Upper lobe of left lung (tissue), 6 donors: ENCODE data around the gene PANX1. TPM values are rescaled to one million over a fixed set of nuclear protein-coding genes. Genes with fewer than 3 reads are reported as not detected.
A peak's percentile ranks its signal among the peaks of the same experiment; 100 is the strongest.

Source experiments
- ATAC-seq, 2 donors: fragments of 200-7000 bp; cut with Tn5 transposase; one replicate each; pipeline ENCODE4 v1.9.1; 2022; ENCODE audit warnings: mild to moderate bottlenecking in 2 of 2, moderate library complexity in 2 of 2; ENCODE audit not compliant: low FRiP score in 2 of 2
- DNase-seq, 2 donors: peaks; one replicate each; pipeline ENCODE4 v3.0.0-alpha.2; 2019 to 2020
- H3K27ac ChIP-seq, 4 donors: fragments of 200-600 bp; sonication (generic); one replicate each; pipeline ENCODE4 v1.5.1; 2016 to 2019
- H3K27me3 ChIP-seq, 4 donors: fragments of 200-600 bp; sonication (generic); one replicate each; pipeline ENCODE4 v1.5.1; 2017 to 2019
- H3K36me3 ChIP-seq, 4 donors: fragments of 200-600 bp; sonication (generic); one replicate each; pipeline ENCODE4 v1.5.1; 2016 to 2019
- H3K4me1 ChIP-seq, 4 donors: fragments of 200-600 bp; sonication (generic); one replicate each; pipeline ENCODE4 v1.5.1; 2018 to 2019
- H3K4me3 ChIP-seq, 4 donors: fragments of 200-600 bp; sonication (generic); one replicate each; pipeline ENCODE4 v1.5.1; 2017 to 2019; ENCODE audit warnings: mild to moderate bottlenecking in 2 of 4, moderate library complexity in 1 of 4
- H3K9me3 ChIP-seq, 4 donors: fragments of 200-600 bp; sonication (generic); one replicate each; pipeline ENCODE4 v1.5.1; 2018 to 2019
- CTCF ChIP-seq, 6 experiments: fragments of 450-650 bp in 4 of 6; fragments of 200-600 bp in 2 of 6; sonication (generic) in 2 of 6; IDR thresholded peaks; one replicate each; pipeline ENCODE4 v1.5.1; 2016 to 2019; ENCODE audit warnings: antibody characterized with exemption in 6 of 6
- EP300 ChIP-seq, 4 donors: sonication (generic); formaldehyde crosslinking; IDR thresholded peaks; one replicate each; pipeline ENCODE4 v1.5.1; 2017; ENCODE audit warnings: antibody characterized with exemption in 4 of 4, control low read depth in 2 of 4
- POLR2A ChIP-seq, 4 donors: fragments of 450-650 bp; IDR thresholded peaks; one replicate each; pipeline ENCODE4 v1.5.1; 2016 to 2017; ENCODE audit warnings: antibody characterized with exemption in 4 of 4, mild to moderate bottlenecking in 2 of 4
- POLR2AphosphoS5 ChIP-seq, 2 donors: sonication (generic); formaldehyde crosslinking; IDR thresholded peaks; one replicate each; pipeline ENCODE4 v1.5.1; 2017; ENCODE audit warnings: antibody characterized with exemption in 2 of 2
- WGBS, 2 donors: methylation state at CpG; one replicate each; pipeline ENCODE4 v1.1.5; 2017 to 2018; 5-methylcytosine and 5-hydroxymethylcytosine counted together
- total RNA-seq, 6 donors: library from RNA; depleted of rRNA in 4 of 6; stranded (reverse); fragments of >200 nt in 4 of 6; gene quantifications; one replicate each; pipeline versions ENCODE4 v1.1.0 to v1.2.1, GENCODE V29; 2016 to 2021
- donor health status: DM: no; HTN: no; CAD: no; lungs with moderate emphysema.
- donor health status: DM: no; HTN: yes; CAD: no; lungs with severe emphysema.

The PANX1 gene
- 10 to 100 TPM in 5 of 6 donors, 1 to 10 TPM in 1; 7.3 to 32.2 (median 17.8) TPM for total RNA-seq

GRCh38 chr11:94128746-94129511 is at the start of gene PANX1:
PANX1 (plus strand) TSS chr11:94128841; CDS start chr11:94129313, 472 bp downstream.
- Histone ChIP-seq H3K4me1 (peaks cover 32 to 54% (median 37%) of the 10 kb centered on the region in 4 donors), H3K27ac (peak within 1 kb of the TSS; percentile 92 to 97 (median 96)), H3K36me3 (no peaks in the 10 kb centered on the region), H3K9me3 (no peaks in the 10 kb centered on the region), H3K4me3 (peak within 1 kb of the TSS; percentile 21 to 83 (median 70)), H3K27me3 (no peaks in the 10 kb centered on the region)
- TF ChIP-seq POLR2A (IDR thresholded peaks at IDR 0.05), result peak in 3 of 4 donors; percentile 64 to 82 (median 77)
- TF ChIP-seq CTCF (IDR thresholded peaks at IDR 0.05), result no peak
- peak in 1 of 4 donors; percentile 71 for TF ChIP-seq EP300 (IDR thresholded peaks at IDR 0.05)
- TF ChIP-seq POLR2AphosphoS5 (IDR thresholded peaks at IDR 0.05), result peak; percentile 63 to 91
- DNase-seq, result peak; percentile 88 to 97
- 0% methylated on average over 15 to 32 of the region's 92 CpGs for WGBS, 2 donors
- peak; percentile 93 to 95 for ATAC-seq

GRCh38 chr11:94084164-94084563 is 44.5 kb upstream of the PANX1 start:
- Histone ChIP-seq H3K27ac (no peak overlapping the region), H3K27me3 (no peaks in the 10 kb centered on the region), H3K36me3 (no peaks in the 10 kb centered on the region), H3K9me3 (no peaks in the 10 kb centered on the region), H3K4me3 (no peak overlapping the region), H3K4me1 (no peaks in the 10 kb centered on the region)
- DNase-seq (no peak), ATAC-seq (no peak)
- TF ChIP-seq POLR2A (IDR thresholded peaks at IDR 0.05), result no peak
- TF ChIP-seq EP300 (IDR thresholded peaks at IDR 0.05), result no peak
- no peak for TF ChIP-seq POLR2AphosphoS5 (IDR thresholded peaks at IDR 0.05)
- TF ChIP-seq CTCF (IDR thresholded peaks at IDR 0.05), result no peak
- WGBS, 2 donors, result 89 to 96% methylated on average over 1 of the region's 1 CpG

- DNase-seq (peak in 1 of 2 donors; percentile 67), ATAC-seq (no peak)
- Histone ChIP-seq H3K9me3 (no peaks in the 10 kb centered on the region), H3K27ac (no peak overlapping the region), H3K36me3 (no peaks in the 10 kb centered on the region), H3K4me1 (no peaks in the 10 kb centered on the region), H3K4me3 (no peak overlapping the region), H3K27me3 (no peaks in the 10 kb centered on the region)
- WGBS, 2 donors, result 90 to 93% methylated on average over 21 of the region's 21 CpGs
- no peak for TF ChIP-seq EP300 (IDR thresholded peaks at IDR 0.05)
- no peak for TF ChIP-seq POLR2A (IDR thresholded peaks at IDR 0.05)
- no peak for TF ChIP-seq CTCF (IDR thresholded peaks at IDR 0.05)
- TF ChIP-seq POLR2AphosphoS5 (IDR thresholded peaks at IDR 0.05), result no peak
These were observed 39.7 kb upstream of the PANX1 start for GRCh38 chr11:94088906-94089305.

- ATAC-seq (peak in 1 of 2 donors; percentile 19), DNase-seq (no peak)
- no peaks in the 10 kb centered on the region for H3K9me3 ChIP-seq
- H3K36me3 ChIP-seq, result no peaks in the 10 kb centered on the region
- 91% methylated on average over 5 to 6 of the region's 6 CpGs for WGBS, 2 donors
- TF ChIP-seq POLR2A (IDR thresholded peaks at IDR 0.05) (no peak), POLR2AphosphoS5 (IDR thresholded peaks at IDR 0.05) (no peak), CTCF (IDR thresholded peaks at IDR 0.05) (no peak), EP300 (IDR thresholded peaks at IDR 0.05) (no peak)
- H3K4me1 ChIP-seq, result no peaks in the 10 kb centered on the region
- H3K27me3 ChIP-seq, result no peaks in the 10 kb centered on the region
- H3K4me3 ChIP-seq, result no peak overlapping the region
- no peak overlapping the region for H3K27ac ChIP-seq
These were observed 39.3 kb upstream of the PANX1 start for GRCh38 chr11:94089341-94089740.
